Caco-2 (cell line): Measurements from ENCODE around the gene LHPP. TPM values are rescaled to one million over a fixed set of nuclear protein-coding genes. Genes with fewer than 3 reads are reported as not detected.

Experiments used
- BruUV-seq: library from RNA; stranded (reverse); fragments of 400-500 nt; replicated peaks from 2 replicates; lab custom pipeline; 2021; lab: Mats Ljungman, UMichigan
- CTCF ChIA-PET: fragments of 300-600 bp; sonication (Branson Sonifier 250); formaldehyde crosslinking; loops from one replicate; lab custom pipeline; 2022; ENCODE audit warnings: antibody characterized with exemption; lab: Charles Lee
- POLR2A ChIA-PET: fragments of 300-600 bp; sonication (Branson Sonifier 250); formaldehyde crosslinking; loops from one replicate; lab custom pipeline; 2022; ENCODE audit warnings: antibody characterized with exemption; lab: Charles Lee
- DNase-seq, 2 experiments: peaks; one replicate each; pipeline versions ENCODE4 v3.0.0 to v3.0.0-alpha.2; 2020 to 2022
- H3K27me3 ChIP-seq: replicated peaks from 2 replicates; pipeline ENCODE4 v1.6.0; 2011; ENCODE audit warnings: low read length; ENCODE audit not compliant: control insufficient read depth, insufficient read depth
- H3K36me3 ChIP-seq: 2 replicates; pipeline ENCODE4 v1.5.1; 2011; ENCODE audit warnings: low read length; ENCODE audit not compliant: control insufficient read depth, insufficient read depth
- H3K4me1 ChIP-seq: fragments of 250-450 bp; sonication (Bioruptor Pico); 2 replicates; pipeline ENCODE4 v1.5.1; 2020; ENCODE audit warnings: mild to moderate bottlenecking
- H3K4me3 ChIP-seq: 2 replicates; pipeline ENCODE4 v1.5.1; 2011; ENCODE audit warnings: low read depth, mild to moderate bottlenecking, control low read depth, low read length
- H3K9me3 ChIP-seq: fragments of 250-450 bp; sonication (Bioruptor Pico); 2 replicates; pipeline ENCODE4 v1.5.1; 2020; ENCODE audit warnings: mild to moderate bottlenecking, moderate library complexity
- H3K27ac Mint-ChIP-seq: one replicate; pipeline ENCODE4 v1.8.0; 2022; ENCODE audit warnings: mixed read lengths; ENCODE audit not compliant: unreplicated experiment
- H3K27me3 Mint-ChIP-seq: one replicate; pipeline ENCODE4 v1.8.0; 2022; ENCODE audit warnings: mixed read lengths; ENCODE audit not compliant: insufficient read depth, unreplicated experiment
- H3K36me3 Mint-ChIP-seq: one replicate; pipeline ENCODE4 v1.8.0; 2022; ENCODE audit warnings: mild to moderate bottlenecking, mixed read lengths; ENCODE audit not compliant: insufficient read depth, unreplicated experiment
- H3K4me1 Mint-ChIP-seq: one replicate; pipeline ENCODE4 v1.8.0; 2022; ENCODE audit warnings: low read depth, mixed read lengths; ENCODE audit not compliant: unreplicated experiment
- H3K4me3 Mint-ChIP-seq: one replicate; pipeline ENCODE4 v1.8.0; 2022; ENCODE audit warnings: mild to moderate bottlenecking, moderate library complexity, mixed read lengths; ENCODE audit not compliant: unreplicated experiment
- H3K9me3 Mint-ChIP-seq: one replicate; pipeline ENCODE4 v1.8.0; 2022; ENCODE audit warnings: mixed read lengths; ENCODE audit not compliant: unreplicated experiment
- CTCF ChIP-seq, 2 experiments: fragments of 200-600 bp in 1 of 2; IDR thresholded peaks; 1 replicate in 1 of 2; 2 replicates in 1 of 2; pipeline versions ENCODE4 v1.5.1 to v1.8.0; 2011 to 2022; ENCODE audit warnings: antibody characterized with exemption in 1 of 2, control low read depth in 1 of 2, inconsistent platforms in 1 of 2, low read depth in 1 of 2, low read length in 1 of 2, mild to moderate bottlenecking in 1 of 2, moderate library complexity in 1 of 2; ENCODE audit not compliant: insufficient read depth in 1 of 2, severe bottlenecking in 1 of 2, unreplicated experiment in 1 of 2
- intact Hi-C: fragments of 100-400 bp; cut with micrococcal nuclease; formaldehyde crosslinking; loops from one replicate; pipeline ENCODE4 v1.10.0; 2022; ENCODE audit not compliant: unreplicated experiment
- total RNA-seq: library from RNA; stranded (reverse); gene quantifications from 2 replicates; pipeline ENCODE4 v1.2.3, GENCODE V29; 2022

LHPP gene
- total RNA-seq, 1 experiment from 2014 or later: 15.9 TPM

GRCh38 chr10:124551097-124551496, 89.5 kb downstream of the LHPP start:
- POLR2A ChIA-PET: no interaction called here
- H3K4me3 Mint-ChIP-seq: no peak overlapping the region

DNA sequence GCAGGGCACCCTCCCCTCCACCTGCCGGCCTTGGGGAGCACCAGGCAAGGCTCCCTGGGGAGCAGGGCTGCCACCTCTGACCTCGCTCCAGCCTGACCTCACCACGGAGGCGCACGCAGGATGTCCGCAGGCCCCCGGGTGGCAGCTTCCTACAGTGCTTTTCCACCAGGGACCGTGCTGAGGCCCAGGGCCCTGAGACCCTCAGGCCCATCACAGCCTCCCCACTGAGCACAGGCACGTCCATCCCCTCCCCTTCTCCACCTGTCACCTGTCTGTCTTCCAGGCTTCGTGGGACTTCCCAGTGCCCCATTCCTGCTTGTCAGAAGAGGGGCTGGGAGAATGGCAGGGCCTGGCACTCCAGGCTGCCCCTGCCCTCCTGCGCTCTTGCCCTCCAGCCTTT, 90.1 kb downstream of the LHPP start:
- Mint-ChIP-seq H3K36me3 (no peaks in the 10 kb centered on the region), H3K27ac (no peak overlapping the region), H3K9me3 (no peaks in the 10 kb centered on the region), H3K4me1 (no peaks in the 10 kb centered on the region), H3K4me3 (no peak overlapping the region), H3K27me3 (no peaks in the 10 kb centered on the region)
- Histone ChIP-seq H3K9me3 (no peaks in the 10 kb centered on the region), H3K36me3 (no peaks in the 10 kb centered on the region), H3K4me3 (no peak overlapping the region), H3K27me3 (no peaks in the 10 kb centered on the region), H3K4me1 (peaks cover 5% of the 10 kb centered on the region)
- POLR2A ChIA-PET: no interaction called here
- CTCF ChIA-PET: no interaction called here
- intact Hi-C loops: no loop called here
- TF ChIP-seq CTCF (IDR thresholded peaks at IDR 0.05; ENCODE audit: insufficient read depth in 1 of 2, low read depth in 1 of 2, low read length in 1 of 2, severe bottlenecking in 1 of 2, unreplicated experiment in 1 of 2): no peak
- DNase-seq: no peak
- BruUV-seq: no TSS peak

More at GRCh38 chr10:124551097-124551496, 89.5 kb downstream of the LHPP start:
- BruUV-seq: no TSS peak
- no peaks in the 10 kb centered on the region for H3K4me1 Mint-ChIP-seq
- DNase-seq: no peak
- H3K27ac Mint-ChIP-seq: no peak overlapping the region
- H3K36me3 ChIP-seq: no peaks in the 10 kb centered on the region
- intact Hi-C loops: no loop called here
- H3K4me3 ChIP-seq: no peak overlapping the region
- CTCF ChIA-PET: no interaction called here
- H3K27me3 Mint-ChIP-seq: no peaks in the 10 kb centered on the region
- peaks cover 5% of the 10 kb centered on the region for H3K4me1 ChIP-seq
- H3K27me3 ChIP-seq: no peaks in the 10 kb centered on the region
- no peaks in the 10 kb centered on the region for H3K9me3 ChIP-seq
- H3K36me3 Mint-ChIP-seq: no peaks in the 10 kb centered on the region
- H3K9me3 Mint-ChIP-seq: no peaks in the 10 kb centered on the region
- no peak for TF ChIP-seq CTCF (IDR thresholded peaks at IDR 0.05; ENCODE audit: insufficient read depth in 1 of 2, low read depth in 1 of 2, low read length in 1 of 2, severe bottlenecking in 1 of 2, unreplicated experiment in 1 of 2)

DNA sequence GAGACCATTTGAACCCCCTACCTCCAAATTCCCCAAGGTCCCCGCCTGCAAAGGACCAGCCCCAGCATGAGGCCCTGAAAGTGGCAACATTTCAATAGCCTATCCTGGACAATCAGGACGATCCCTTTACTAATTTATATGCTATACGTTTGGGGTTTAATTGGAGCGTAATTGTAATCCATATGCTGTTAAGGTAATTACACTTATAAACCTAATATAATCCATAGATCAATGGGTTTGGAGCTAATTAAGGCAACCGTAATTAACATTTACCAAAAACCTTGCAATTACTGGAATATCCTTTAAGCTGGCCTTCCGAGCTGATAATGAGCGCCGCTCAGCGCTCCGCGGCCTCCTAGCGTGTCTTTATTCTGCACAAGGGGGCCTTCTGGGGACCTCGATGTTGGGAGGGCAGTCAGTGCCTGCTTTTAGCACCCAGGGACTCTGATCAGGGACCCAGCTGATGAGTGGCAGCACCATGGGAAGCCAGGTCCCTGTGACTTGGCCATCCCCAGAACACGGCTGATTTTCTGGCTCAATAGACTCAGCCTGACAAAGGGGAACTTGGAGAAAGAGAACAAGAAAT, 91.2 kb downstream of the LHPP start:
- Mint-ChIP-seq H3K36me3 (no peaks in the 10 kb centered on the region), H3K9me3 (no peaks in the 10 kb centered on the region), H3K4me3 (no peak overlapping the region), H3K27ac (no peak overlapping the region), H3K4me1 (no peaks in the 10 kb centered on the region), H3K27me3 (no peaks in the 10 kb centered on the region)
- no peaks in the 10 kb centered on the region for H3K9me3 ChIP-seq
- peaks cover under 1% of the 10 kb centered on the region for H3K4me1 ChIP-seq
- TF ChIP-seq CTCF (IDR thresholded peaks at IDR 0.05; ENCODE audit: insufficient read depth in 1 of 2, low read depth in 1 of 2, low read length in 1 of 2, severe bottlenecking in 1 of 2, unreplicated experiment in 1 of 2): no peak
- intact Hi-C loops: no loop called here
- H3K4me3 ChIP-seq: no peak overlapping the region
- no peaks in the 10 kb centered on the region for H3K36me3 ChIP-seq
- ChIA-PET CTCF (no interaction called here), POLR2A (no interaction called here)
- DNase-seq: no peak
- BruUV-seq: no TSS peak
- no peaks in the 10 kb centered on the region for H3K27me3 ChIP-seq
